RWPE2 (cell line): ENCODE results near the gene SPATA20.

Experiments used
- ATAC-seq: fragments of 200-7000 bp; cut with Tn5 transposase; 3 replicates; pipeline ENCODE4 v1.9.1; 2021; ENCODE audit warnings: low read depth
- DNase-seq: peaks from one replicate; pipeline ENCODE4 v3.0.0-alpha.2; 2020; ENCODE audit warnings: low spot score
- H3K27ac ChIP-seq: fragments of 450-650 bp; 2 replicates; pipeline ENCODE4 v1.5.1; 2017; ENCODE audit warnings: mild to moderate bottlenecking; ENCODE audit not compliant: poor library complexity, severe bottlenecking
- H3K27me3 ChIP-seq: fragments of 250-450 bp; sonication (Bioruptor Pico); 2 replicates; pipeline ENCODE4 v1.5.1; 2021; ENCODE audit warnings: mild to moderate bottlenecking, moderate library complexity; ENCODE audit not compliant: insufficient read depth, poor library complexity, severe bottlenecking
- H3K36me3 ChIP-seq: fragments of 250-450 bp; sonication (Bioruptor Pico); 2 replicates; pipeline ENCODE4 v1.5.1; 2020; ENCODE audit warnings: low read depth, mild to moderate bottlenecking, moderate library complexity
- H3K4me1 ChIP-seq: fragments of 250-450 bp; sonication (Bioruptor Pico); 2 replicates; pipeline ENCODE4 v1.5.1; 2021; ENCODE audit warnings: mild to moderate bottlenecking, moderate library complexity; ENCODE audit not compliant: insufficient read depth, poor library complexity, severe bottlenecking
- H3K4me3 ChIP-seq: fragments of 250-450 bp; sonication (Bioruptor Pico); 2 replicates; pipeline ENCODE4 v1.5.1; 2021; ENCODE audit warnings: mild to moderate bottlenecking, moderate library complexity; ENCODE audit not compliant: severe bottlenecking
- H3K9me3 ChIP-seq: fragments of 250-450 bp; sonication (Bioruptor Pico); 2 replicates; pipeline ENCODE4 v1.5.1; 2021; ENCODE audit warnings: mild to moderate bottlenecking, moderate library complexity; ENCODE audit not compliant: severe bottlenecking
- TF ChIP-seq, protein P1 (sequence below): fragments of 450-650 bp; IDR thresholded peaks from one replicate; pipeline ENCODE4 v1.5.1; 2017; ENCODE audit warnings: mild to moderate bottlenecking, moderate library complexity; ENCODE audit not compliant: poor library complexity, severe bottlenecking

The SPATA20 gene

GRCh38 chr17:50547035-50547735 is at the start of gene SPATA20:
Gene SPATA20 (plus strand): TSS chr17:50547174. CDS start chr17:50547209, 35 bp downstream.
- H3K9me3 ChIP-seq, result no peaks in the 10 kb centered on the region
- peak; percentile 88 for ATAC-seq
- H3K4me1 ChIP-seq, result peaks cover 11% of the 10 kb centered on the region
- H3K27me3 ChIP-seq, result no peaks in the 10 kb centered on the region
- peaks cover 14% of the 10 kb centered on the region for H3K36me3 ChIP-seq
- peak within 1 kb of the TSS; percentile 49 for H3K4me3 ChIP-seq
- TF ChIP-seq, protein P1, sequence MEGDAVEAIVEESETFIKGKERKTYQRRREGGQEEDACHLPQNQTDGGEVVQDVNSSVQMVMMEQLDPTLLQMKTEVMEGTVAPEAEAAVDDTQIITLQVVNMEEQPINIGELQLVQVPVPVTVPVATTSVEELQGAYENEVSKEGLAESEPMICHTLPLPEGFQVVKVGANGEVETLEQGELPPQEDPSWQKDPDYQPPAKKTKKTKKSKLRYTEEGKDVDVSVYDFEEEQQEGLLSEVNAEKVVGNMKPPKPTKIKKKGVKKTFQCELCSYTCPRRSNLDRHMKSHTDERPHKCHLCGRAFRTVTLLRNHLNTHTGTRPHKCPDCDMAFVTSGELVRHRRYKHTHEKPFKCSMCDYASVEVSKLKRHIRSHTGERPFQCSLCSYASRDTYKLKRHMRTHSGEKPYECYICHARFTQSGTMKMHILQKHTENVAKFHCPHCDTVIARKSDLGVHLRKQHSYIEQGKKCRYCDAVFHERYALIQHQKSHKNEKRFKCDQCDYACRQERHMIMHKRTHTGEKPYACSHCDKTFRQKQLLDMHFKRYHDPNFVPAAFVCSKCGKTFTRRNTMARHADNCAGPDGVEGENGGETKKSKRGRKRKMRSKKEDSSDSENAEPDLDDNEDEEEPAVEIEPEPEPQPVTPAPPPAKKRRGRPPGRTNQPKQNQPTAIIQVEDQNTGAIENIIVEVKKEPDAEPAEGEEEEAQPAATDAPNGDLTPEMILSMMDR, result peak; percentile 98
- DNase-seq, result peak; percentile 92
- H3K27ac ChIP-seq, result peak within 1 kb of the TSS; percentile 62

- H3K9me3 ChIP-seq, result no peaks in the 10 kb centered on the region
- ATAC-seq, result peak; percentile 72
These were observed 48.7 kb upstream of the SPATA20 start for GRCh38 chr17:50498021-50498874.

GRCh38 chr17:50499270-50499669 is 47.7 kb upstream of the SPATA20 start:
- no peak for ATAC-seq
- TF ChIP-seq, protein P1, result no peak
- Histone ChIP-seq H3K4me3 (no peak overlapping the region), H3K36me3 (no peaks in the 10 kb centered on the region), H3K9me3 (no peaks in the 10 kb centered on the region), H3K27ac (no peak overlapping the region), H3K27me3 (no peaks in the 10 kb centered on the region), H3K4me1 (peaks cover 3% of the 10 kb centered on the region)
- no peak for DNase-seq

More at GRCh38 chr17:50498021-50498874, 48.7 kb upstream of the SPATA20 start:
- TF ChIP-seq, protein P1, result no peak
- no peak overlapping the region for H3K4me3 ChIP-seq
- H3K27me3 ChIP-seq, result no peaks in the 10 kb centered on the region
- H3K4me1 ChIP-seq, result no peaks in the 10 kb centered on the region
- no peaks in the 10 kb centered on the region for H3K36me3 ChIP-seq
- no peak overlapping the region for H3K27ac ChIP-seq
- no peak for DNase-seq

DNA sequence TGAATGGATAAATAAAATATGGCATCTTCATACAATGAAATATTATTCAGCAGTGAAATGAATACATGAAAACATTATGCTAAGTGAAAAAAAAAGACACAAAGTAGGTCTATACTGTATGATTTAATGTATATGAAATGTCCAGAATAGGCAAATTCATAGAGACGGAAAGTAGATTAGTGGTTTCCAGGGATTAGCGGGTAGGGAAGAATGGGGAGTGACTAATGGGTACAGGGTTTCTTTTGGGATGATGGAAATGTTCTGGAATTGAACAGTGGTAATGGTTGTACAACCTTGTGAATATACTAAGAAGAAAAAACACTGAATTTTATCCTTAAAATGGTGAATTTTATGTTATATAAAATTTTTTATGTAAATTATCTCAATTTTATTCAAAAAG is 47.3 kb upstream of the SPATA20 start:
- DNase-seq, result no peak
- Histone ChIP-seq H3K4me1 (peaks cover 8% of the 10 kb centered on the region), H3K36me3 (no peaks in the 10 kb centered on the region), H3K9me3 (no peaks in the 10 kb centered on the region), H3K27me3 (no peaks in the 10 kb centered on the region), H3K4me3 (no peak overlapping the region), H3K27ac (no peak overlapping the region)
- ATAC-seq, result no peak
- TF ChIP-seq, protein P1, result no peak
